Osteocyte (in vitro differentiated cells): ENCODE data around the gene HNRNPAB. TPM values are rescaled to one million over a fixed set of nuclear protein-coding genes. Genes with fewer than 3 reads are reported as not detected.

Experiments used
- DNase-seq: peaks from one replicate; pipeline ENCODE4 v3.0.0; 2021; ENCODE audit warnings: mixed read lengths; ENCODE audit not compliant: unreplicated experiment; ENCODE audit errors: extremely low spot score
- H3K27ac Mint-ChIP-seq: one replicate; pipeline ENCODE4 v1.8.0; 2021; ENCODE audit warnings: mild to moderate bottlenecking, mixed read lengths; ENCODE audit not compliant: unreplicated experiment
- H3K27me3 Mint-ChIP-seq: one replicate; pipeline ENCODE4 v1.8.0; 2021; ENCODE audit warnings: mixed read lengths; ENCODE audit not compliant: unreplicated experiment
- H3K36me3 Mint-ChIP-seq: one replicate; pipeline ENCODE4 v1.8.0; 2021; ENCODE audit warnings: mixed read lengths; ENCODE audit not compliant: unreplicated experiment
- H3K4me1 Mint-ChIP-seq: one replicate; pipeline ENCODE4 v1.8.0; 2021; ENCODE audit warnings: mixed read lengths; ENCODE audit not compliant: unreplicated experiment
- H3K4me3 Mint-ChIP-seq: one replicate; pipeline ENCODE4 v1.8.0; 2021; ENCODE audit warnings: mild to moderate bottlenecking, moderate library complexity, mixed read lengths; ENCODE audit not compliant: unreplicated experiment
- H3K9me3 Mint-ChIP-seq: one replicate; pipeline ENCODE4 v1.8.0; 2021; ENCODE audit warnings: mixed read lengths; ENCODE audit not compliant: unreplicated experiment
- total RNA-seq: library from RNA; stranded (reverse); gene quantifications from 2 replicates; pipeline ENCODE4 v1.2.1, GENCODE V29; 2021
- TF ChIP-seq, protein P1 (sequence below): fragments of 200-600 bp; sonication (generic); IDR thresholded peaks from 2 replicates; pipeline ENCODE4 v1.5.0; 2021; ENCODE audit warnings: antibody characterized with exemption, mild to moderate bottlenecking, moderate library complexity

The HNRNPAB gene
- total RNA-seq, 1 donor from 2014 or later = 131 TPM

DNA sequence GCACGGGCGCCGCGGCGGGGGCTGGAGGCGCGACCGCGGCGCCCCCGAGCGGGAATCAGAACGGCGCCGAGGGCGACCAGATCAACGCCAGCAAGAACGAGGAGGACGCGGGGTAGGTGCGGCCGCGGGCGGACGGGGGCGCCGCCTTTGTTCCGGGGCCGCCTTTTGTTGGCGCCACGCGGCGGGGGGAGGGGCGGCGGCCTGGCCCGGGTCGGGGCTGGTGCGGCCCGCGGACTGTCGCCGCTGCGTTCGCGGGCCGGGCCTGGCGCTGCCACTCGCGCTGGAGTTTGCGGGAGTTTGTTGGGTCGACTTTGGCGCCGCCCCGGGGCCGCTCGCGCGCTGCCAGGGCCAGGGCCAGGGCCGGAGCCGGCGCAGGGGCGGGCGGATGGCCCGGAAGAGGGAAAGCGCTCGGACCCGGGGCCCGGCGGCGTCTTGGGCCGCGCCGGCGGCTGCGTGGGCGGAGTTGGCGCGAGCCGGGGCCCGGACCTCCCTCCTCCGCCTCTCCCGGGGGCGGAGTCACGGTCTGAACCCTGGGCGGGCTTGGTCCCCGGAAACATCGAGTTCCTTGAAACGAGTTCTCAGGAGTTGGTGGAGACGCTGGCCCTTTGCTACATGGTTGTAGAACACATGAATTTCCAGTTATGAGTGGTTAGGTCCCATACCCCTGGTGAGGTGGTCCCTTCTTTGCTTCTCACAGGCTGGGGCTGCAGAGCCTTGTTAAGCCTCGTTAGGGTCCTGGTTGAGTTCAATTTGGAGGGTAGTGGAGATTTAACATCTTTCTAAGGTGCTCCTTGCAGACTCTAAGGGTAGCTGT is 809 bp downstream of the HNRNPAB start:
- H3K27ac Mint-ChIP-seq = peak overlapping the region; percentile 58
- peak; percentile 88 for DNase-seq
- H3K4me3 Mint-ChIP-seq = peak overlapping the region; percentile 92
- no peaks in the 10 kb centered on the region for H3K27me3 Mint-ChIP-seq
- H3K4me1 Mint-ChIP-seq = peaks cover 35% of the 10 kb centered on the region
- TF ChIP-seq, protein P1, sequence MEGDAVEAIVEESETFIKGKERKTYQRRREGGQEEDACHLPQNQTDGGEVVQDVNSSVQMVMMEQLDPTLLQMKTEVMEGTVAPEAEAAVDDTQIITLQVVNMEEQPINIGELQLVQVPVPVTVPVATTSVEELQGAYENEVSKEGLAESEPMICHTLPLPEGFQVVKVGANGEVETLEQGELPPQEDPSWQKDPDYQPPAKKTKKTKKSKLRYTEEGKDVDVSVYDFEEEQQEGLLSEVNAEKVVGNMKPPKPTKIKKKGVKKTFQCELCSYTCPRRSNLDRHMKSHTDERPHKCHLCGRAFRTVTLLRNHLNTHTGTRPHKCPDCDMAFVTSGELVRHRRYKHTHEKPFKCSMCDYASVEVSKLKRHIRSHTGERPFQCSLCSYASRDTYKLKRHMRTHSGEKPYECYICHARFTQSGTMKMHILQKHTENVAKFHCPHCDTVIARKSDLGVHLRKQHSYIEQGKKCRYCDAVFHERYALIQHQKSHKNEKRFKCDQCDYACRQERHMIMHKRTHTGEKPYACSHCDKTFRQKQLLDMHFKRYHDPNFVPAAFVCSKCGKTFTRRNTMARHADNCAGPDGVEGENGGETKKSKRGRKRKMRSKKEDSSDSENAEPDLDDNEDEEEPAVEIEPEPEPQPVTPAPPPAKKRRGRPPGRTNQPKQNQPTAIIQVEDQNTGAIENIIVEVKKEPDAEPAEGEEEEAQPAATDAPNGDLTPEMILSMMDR = no peak
- no peaks in the 10 kb centered on the region for H3K9me3 Mint-ChIP-seq
- H3K36me3 Mint-ChIP-seq = peaks cover 36% of the 10 kb centered on the region

DNA sequence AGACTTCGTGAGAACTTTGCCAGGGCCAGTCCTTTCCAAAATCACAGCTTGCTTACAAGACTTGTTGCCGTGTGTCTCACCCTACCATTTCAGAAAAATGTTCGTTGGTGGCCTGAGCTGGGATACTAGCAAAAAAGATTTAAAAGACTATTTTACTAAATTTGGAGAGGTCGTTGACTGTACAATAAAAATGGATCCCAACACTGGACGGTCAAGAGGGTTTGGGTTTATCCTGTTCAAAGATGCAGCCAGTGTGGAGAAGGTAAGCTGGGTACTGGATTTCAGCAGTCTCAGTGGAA is 1.4 kb downstream of the HNRNPAB start:
- H3K27me3 Mint-ChIP-seq = no peaks in the 10 kb centered on the region
- TF ChIP-seq, protein P1 = no peak
- no peak for DNase-seq
- no peaks in the 10 kb centered on the region for H3K9me3 Mint-ChIP-seq
- peak overlapping the region; percentile 58 for H3K27ac Mint-ChIP-seq
- H3K4me1 Mint-ChIP-seq = peaks cover 29% of the 10 kb centered on the region
- H3K36me3 Mint-ChIP-seq = peaks cover 40% of the 10 kb centered on the region
- H3K4me3 Mint-ChIP-seq = peak overlapping the region; percentile 75

DNA sequence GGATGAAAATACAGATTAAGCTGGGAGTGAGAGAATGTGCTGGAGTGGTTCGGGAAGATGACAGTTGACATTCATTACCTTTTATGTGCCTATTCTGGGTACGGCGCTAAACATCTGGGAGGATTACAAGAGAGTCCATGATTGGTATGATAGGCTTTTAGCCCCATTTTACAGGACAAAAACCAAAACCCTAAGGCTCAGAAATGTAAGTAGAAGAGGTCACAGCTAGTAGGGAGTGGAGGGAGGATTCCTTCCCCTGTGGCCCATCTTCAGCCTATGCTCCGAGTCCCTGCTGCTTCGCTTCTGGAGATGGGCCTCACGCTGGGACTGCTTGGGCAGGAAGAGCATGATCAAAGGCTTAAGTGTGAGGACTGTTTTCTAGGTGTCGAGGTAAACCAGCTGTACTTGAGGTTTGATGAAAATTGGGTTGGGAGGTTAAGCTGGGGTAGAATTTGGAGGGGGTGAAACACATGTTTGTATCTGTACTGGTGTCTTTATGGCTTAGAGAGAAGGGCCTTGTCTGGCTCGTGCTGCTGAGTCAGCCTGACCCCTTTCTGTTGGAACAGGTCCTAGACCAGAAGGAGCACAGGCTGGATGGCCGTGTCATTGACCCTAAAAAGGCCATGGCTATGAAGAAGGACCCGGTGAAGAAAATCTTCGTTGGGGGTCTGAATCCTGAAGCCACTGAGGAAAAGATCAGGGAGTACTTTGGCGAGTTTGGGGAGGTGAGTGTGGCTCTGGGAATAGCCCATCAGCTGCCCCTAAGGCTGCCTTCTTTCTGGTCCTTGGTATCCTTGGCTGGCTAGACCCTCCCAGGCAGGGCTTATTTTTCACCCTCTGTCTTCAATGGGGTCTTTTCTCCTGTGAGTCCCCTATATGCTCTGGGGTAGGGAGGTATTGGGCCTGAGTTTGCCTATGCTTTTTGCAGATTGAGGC is 2.1 kb downstream of the HNRNPAB start:
- TF ChIP-seq, protein P1 = no peak
- no peaks in the 10 kb centered on the region for H3K27me3 Mint-ChIP-seq
- H3K27ac Mint-ChIP-seq = peak overlapping the region; percentile 58
- H3K9me3 Mint-ChIP-seq = no peaks in the 10 kb centered on the region
- peaks cover 26% of the 10 kb centered on the region for H3K4me1 Mint-ChIP-seq
- H3K4me3 Mint-ChIP-seq = peak overlapping the region; percentile 75
- no peak for DNase-seq
- H3K36me3 Mint-ChIP-seq = peaks cover 47% of the 10 kb centered on the region

DNA sequence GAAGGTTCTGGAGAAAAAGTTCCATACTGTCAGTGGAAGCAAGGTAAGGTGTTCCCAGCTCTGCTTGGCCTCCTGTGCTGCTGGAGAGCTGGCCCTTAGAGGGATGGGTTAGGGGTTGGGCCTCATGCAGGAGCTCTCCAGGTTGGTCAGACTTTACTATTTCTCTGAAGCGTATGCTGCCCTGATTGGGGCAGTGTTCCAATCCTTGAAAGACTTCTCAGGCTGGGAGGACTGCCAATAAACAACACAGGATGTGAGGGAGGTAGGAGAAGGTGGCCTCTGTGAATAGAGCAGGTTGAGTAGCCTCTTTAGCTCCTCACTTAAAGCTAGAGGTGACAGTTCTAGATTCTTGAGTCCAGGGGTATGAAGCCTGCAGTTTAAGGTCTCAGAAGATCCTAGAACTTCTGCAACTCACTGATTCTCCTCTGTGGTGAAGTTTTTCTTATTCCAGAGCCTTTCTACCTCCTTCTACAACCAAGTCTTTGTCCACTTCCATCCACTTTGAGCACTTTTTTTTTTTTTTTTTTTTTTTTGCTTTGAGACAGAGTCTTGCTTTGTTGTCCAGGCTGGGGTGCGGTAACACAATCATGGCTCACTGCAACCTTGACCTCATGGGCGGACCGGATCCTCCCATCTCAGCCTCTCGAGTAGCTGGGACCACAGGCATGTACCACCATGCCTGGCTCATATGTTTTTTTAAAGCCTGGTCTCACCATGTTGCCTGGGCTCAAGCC is 3.0 kb downstream of the HNRNPAB start:
- H3K4me3 Mint-ChIP-seq = peak overlapping the region; percentile 18
- H3K27me3 Mint-ChIP-seq = no peaks in the 10 kb centered on the region
- H3K9me3 Mint-ChIP-seq = no peaks in the 10 kb centered on the region
- TF ChIP-seq, protein P1 = no peak
- peak overlapping the region; percentile 62 for H3K27ac Mint-ChIP-seq
- H3K36me3 Mint-ChIP-seq = peaks cover 50% of the 10 kb centered on the region
- H3K4me1 Mint-ChIP-seq = peaks cover 26% of the 10 kb centered on the region
- no peak for DNase-seq
